HUDEP-2 (cell line): ENCODE data around the gene ZSWIM6.

ENCODE experiments used
- DNase-seq, 76 experiments: peaks; one replicate each; lab custom pipeline; 2025; ENCODE audit not compliant: unreplicated experiment in 76 of 76; lab: John Stamatoyannopoulos, UW

The ZSWIM6 gene

GRCh38 chr5:61523997-61524396 lies 191.9 kb downstream of the ZSWIM6 start:
- DNase-seq: no peak

GRCh38 chr5:61525512-61526206 lies 193.6 kb downstream of the ZSWIM6 start:
- DNase-seq: no peak

GRCh38 chr5:61526207-61526519 lies 194.1 kb downstream of the ZSWIM6 start:
- no peak for DNase-seq

- DNase-seq: no peak
These were observed 200.9 kb downstream of the ZSWIM6 start for GRCh38 chr5:61532983-61533382.

GRCh38 chr5:61534481-61535267 lies 202.6 kb downstream of the ZSWIM6 start:
- DNase-seq: no peak

- DNase-seq: no peak
These were observed 203.8 kb downstream of the ZSWIM6 start for GRCh38 chr5:61535828-61536227.

GRCh38 chr5:61536922-61537321 lies 204.9 kb downstream of the ZSWIM6 start:
- no peak for DNase-seq

- no peak for DNase-seq
These were observed 206.9 kb downstream of the ZSWIM6 start for GRCh38 chr5:61538722-61539501.

- no peak for DNase-seq
These were observed 217.5 kb downstream of the ZSWIM6 start for GRCh38 chr5:61549530-61549929.

- DNase-seq: no peak
These were observed 219.7 kb downstream of the ZSWIM6 start for GRCh38 chr5:61551637-61552313.

GRCh38 chr5:61559146-61559545 lies 227.1 kb downstream of the ZSWIM6 start:
- no peak for DNase-seq

- DNase-seq: no peak
These were observed 227.7 kb downstream of the ZSWIM6 start for GRCh38 chr5:61559722-61560121.

GRCh38 chr5:61563401-61563800 lies 231.3 kb downstream of the ZSWIM6 start:
- peak in 9 of 76 experiments; percentile 1 to 51 (median 10) for DNase-seq

- DNase-seq: no peak
These were observed 235.3 kb downstream of the ZSWIM6 start for GRCh38 chr5:61567337-61567736.

GRCh38 chr5:61569353-61569752 lies 237.3 kb downstream of the ZSWIM6 start:
- no peak for DNase-seq

- no peak for DNase-seq
These were observed 238.7 kb downstream of the ZSWIM6 start for GRCh38 chr5:61570767-61571166.

- DNase-seq: no peak
These were observed 240.9 kb downstream of the ZSWIM6 start for GRCh38 chr5:61572959-61573358.

GRCh38 chr5:61575103-61575502 lies 243.0 kb downstream of the ZSWIM6 start:
- no peak for DNase-seq

GRCh38 chr5:61575581-61575980 lies 243.5 kb downstream of the ZSWIM6 start:
- no peak for DNase-seq

GRCh38 chr5:61576556-61576955 lies 244.5 kb downstream of the ZSWIM6 start:
- DNase-seq: no peak
